Measurements from ENCODE around the gene INCENP. TPM values are rescaled to one million over a fixed set of nuclear protein-coding genes. Genes with fewer than 3 reads are reported as not detected.

The INCENP gene
- total RNA-seq, 2 experiments from 2014 or later: 142 to 153 TPM

DNA sequence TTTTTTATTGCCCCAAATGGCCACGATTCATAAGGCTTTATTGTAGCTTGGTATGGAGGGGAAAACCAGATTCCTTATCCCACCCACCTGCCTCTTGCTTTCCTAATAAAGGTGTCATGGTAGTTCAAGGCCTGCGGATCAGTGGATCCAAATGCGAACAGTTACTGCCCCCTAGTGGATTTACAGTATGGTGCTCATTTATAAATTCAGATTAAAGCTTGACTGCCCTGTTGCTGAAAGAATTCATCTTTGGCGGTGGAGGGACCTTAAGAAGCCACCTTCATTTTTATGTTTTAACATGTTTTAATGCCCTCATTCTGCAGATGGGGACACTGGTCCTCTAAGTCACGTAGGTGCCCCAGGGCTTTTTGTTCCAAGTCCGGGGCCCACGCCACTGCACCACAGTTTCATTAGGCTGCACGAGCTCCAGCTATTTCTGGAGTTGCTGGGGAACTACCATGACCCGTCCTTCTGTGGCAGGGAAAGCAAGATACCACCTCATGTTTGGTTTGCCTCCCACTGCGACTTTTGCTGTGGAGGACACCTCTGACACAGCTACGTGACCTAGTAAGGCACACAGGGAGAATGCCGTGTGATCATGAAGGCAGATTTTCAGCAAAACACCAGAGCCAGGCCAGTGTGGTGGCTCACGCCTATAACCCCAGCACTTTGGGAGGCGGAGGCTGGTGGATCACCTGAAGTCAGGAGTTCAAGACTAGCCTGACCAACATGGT is 15.6 kb upstream of the INCENP start:
- ATAC-seq (ENCODE audit: low read depth) (peak; percentile 20), DNase-seq (no peak)
- POLR2A ChIA-PET: interaction anchor here (0.8 to 1.9 kb wide), 6 partner anchors 16 to 238 kb away, joined by 3 to 7 read pairs (median 4); no protein-coding TSS in a partner anchor
- Mint-ChIP-seq H3K36me3 (no peaks in the 10 kb centered on the region), H3K27me3 (peaks cover 10% of the 10 kb centered on the region), H3K4me3 (no peak overlapping the region), H3K4me1 (peaks cover 16% of the 10 kb centered on the region), H3K9me3 (no peaks in the 10 kb centered on the region), H3K27ac (no peak overlapping the region)

DNA sequence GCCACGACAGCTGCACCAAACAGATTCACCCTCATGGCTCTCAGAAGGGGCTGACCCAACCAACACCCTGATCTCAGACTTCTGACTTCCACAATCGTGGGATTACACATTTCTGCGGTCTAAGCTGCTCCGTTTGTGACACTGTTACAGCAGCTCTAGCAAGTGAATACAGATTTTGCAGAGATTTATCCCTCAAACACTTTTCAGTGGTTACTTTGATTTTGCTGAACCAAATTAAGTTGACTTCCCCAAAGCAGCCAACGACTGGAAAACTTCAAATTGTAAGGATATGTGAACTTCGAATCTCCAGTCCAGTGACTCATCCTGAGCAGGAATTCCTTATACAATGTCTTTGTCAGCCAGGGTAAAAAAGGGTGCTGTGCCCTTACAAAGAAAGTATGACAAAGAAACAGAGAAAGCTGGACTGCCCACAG is 14.8 kb upstream of the INCENP start:
- ATAC-seq (ENCODE audit: low read depth) (no peak), DNase-seq (no peak)
- peaks cover 16% of the 10 kb centered on the region for H3K4me1 Mint-ChIP-seq
- H3K27ac Mint-ChIP-seq: no peak overlapping the region
- H3K9me3 Mint-ChIP-seq: no peaks in the 10 kb centered on the region
- no peak overlapping the region for H3K4me3 Mint-ChIP-seq
- no peaks in the 10 kb centered on the region for H3K36me3 Mint-ChIP-seq
- POLR2A ChIA-PET: interaction anchor here (1.1 kb wide), 1 partner anchor 239 kb away, joined by 4 read pairs; no protein-coding TSS in a partner anchor
- H3K27me3 Mint-ChIP-seq: peaks cover 10% of the 10 kb centered on the region

- no peak for DNase-seq
- H3K36me3 Mint-ChIP-seq: no peaks in the 10 kb centered on the region
- no peak for ATAC-seq (ENCODE audit: low read depth)
- H3K27ac Mint-ChIP-seq: no peak overlapping the region
- peaks cover 6% of the 10 kb centered on the region for H3K9me3 Mint-ChIP-seq
- peaks cover 2% of the 10 kb centered on the region for H3K4me1 Mint-ChIP-seq
- no peak overlapping the region for H3K4me3 Mint-ChIP-seq
- H3K27me3 Mint-ChIP-seq: peaks cover 10% of the 10 kb centered on the region
- POLR2A ChIA-PET: no interaction called here
Measured at GRCh38 chr11:62115085-62115694, 8.6 kb upstream of the INCENP start.

DNA sequence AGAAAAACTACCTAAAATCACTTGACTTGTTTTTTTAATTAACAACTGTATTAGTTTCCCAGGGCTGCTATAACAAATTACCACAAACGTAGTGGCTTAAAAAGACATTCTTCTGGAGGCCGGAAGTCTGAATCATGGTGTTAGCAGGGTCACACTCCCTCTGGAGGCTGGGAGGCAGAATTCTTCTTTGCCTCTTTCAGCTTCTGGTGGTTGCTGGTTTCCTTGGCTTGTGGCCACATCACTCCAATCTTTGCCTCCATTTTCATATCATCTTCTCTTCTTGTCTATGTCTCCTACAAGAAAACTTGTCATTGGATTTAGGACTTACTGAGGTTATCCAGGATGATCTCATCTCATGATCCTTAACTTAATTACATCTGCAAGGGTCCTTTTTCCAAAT is 7.4 kb upstream of the INCENP start:
- no peak for DNase-seq
- Mint-ChIP-seq H3K4me3 (no peak overlapping the region), H3K27ac (no peak overlapping the region), H3K9me3 (peaks cover 6% of the 10 kb centered on the region), H3K36me3 (no peaks in the 10 kb centered on the region), H3K27me3 (peaks cover 12% of the 10 kb centered on the region), H3K4me1 (peaks cover 2% of the 10 kb centered on the region)
- POLR2A ChIA-PET: no interaction called here
- no peak for ATAC-seq (ENCODE audit: low read depth)

- peaks cover 2% of the 10 kb centered on the region for H3K36me3 Mint-ChIP-seq
- no peak overlapping the region for H3K27ac Mint-ChIP-seq
Measured at GRCh38 chr11:62119569-62119968, 4.2 kb upstream of the INCENP start.

GRCh38 chr11:62120001-62120400 is 3.8 kb upstream of the INCENP start:
- DNase-seq (no peak), ATAC-seq (ENCODE audit: low read depth) (no peak)
- Mint-ChIP-seq H3K36me3 (peaks cover 6% of the 10 kb centered on the region), H3K27me3 (peaks cover 9% of the 10 kb centered on the region), H3K4me3 (no peak overlapping the region), H3K9me3 (peaks cover 6% of the 10 kb centered on the region), H3K27ac (no peak overlapping the region), H3K4me1 (peaks cover 8% of the 10 kb centered on the region)
- POLR2A ChIA-PET: interaction anchor here (0.7 kb wide), 1 partner anchor 144 kb away, joined by 6 read pairs; no protein-coding TSS in a partner anchor

More at GRCh38 chr11:62119569-62119968, 4.2 kb upstream of the INCENP start:
- Mint-ChIP-seq H3K9me3 (peaks cover 6% of the 10 kb centered on the region), H3K27me3 (peaks cover 9% of the 10 kb centered on the region), H3K4me3 (no peak overlapping the region), H3K4me1 (peaks cover 5% of the 10 kb centered on the region)
- DNase-seq: no peak
- POLR2A ChIA-PET: no interaction called here
- ATAC-seq (ENCODE audit: low read depth): no peak

DNA sequence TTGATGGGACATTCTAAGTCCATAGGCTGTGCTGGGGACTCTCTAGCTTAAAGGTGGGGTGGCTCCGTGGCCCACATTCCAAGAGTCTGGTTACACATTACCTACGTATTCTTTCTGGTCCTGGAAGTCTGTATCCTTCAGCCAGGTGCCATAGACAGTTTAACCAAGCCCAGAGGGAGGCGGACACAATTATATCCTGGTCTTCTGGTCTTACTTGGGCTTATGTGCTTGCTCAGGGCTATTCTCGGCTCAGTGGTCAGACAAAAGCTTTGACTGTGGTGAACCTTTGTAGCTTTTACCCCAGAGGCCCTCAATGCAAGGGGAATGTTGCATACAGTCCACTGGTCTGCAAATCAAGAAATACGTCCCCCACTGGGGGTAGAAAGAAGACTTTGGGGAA is 3.4 kb upstream of the INCENP start:
- DNase-seq (no peak), ATAC-seq (ENCODE audit: low read depth) (no peak)
- Mint-ChIP-seq H3K27me3 (peaks cover 9% of the 10 kb centered on the region), H3K36me3 (peaks cover 8% of the 10 kb centered on the region), H3K9me3 (peaks cover 6% of the 10 kb centered on the region), H3K4me1 (peaks cover 10% of the 10 kb centered on the region), H3K27ac (no peak overlapping the region), H3K4me3 (no peak overlapping the region)
- POLR2A ChIA-PET: interaction anchor here (0.7 kb wide), 1 partner anchor 144 kb away, joined by 6 read pairs; no protein-coding TSS in a partner anchor

DNA sequence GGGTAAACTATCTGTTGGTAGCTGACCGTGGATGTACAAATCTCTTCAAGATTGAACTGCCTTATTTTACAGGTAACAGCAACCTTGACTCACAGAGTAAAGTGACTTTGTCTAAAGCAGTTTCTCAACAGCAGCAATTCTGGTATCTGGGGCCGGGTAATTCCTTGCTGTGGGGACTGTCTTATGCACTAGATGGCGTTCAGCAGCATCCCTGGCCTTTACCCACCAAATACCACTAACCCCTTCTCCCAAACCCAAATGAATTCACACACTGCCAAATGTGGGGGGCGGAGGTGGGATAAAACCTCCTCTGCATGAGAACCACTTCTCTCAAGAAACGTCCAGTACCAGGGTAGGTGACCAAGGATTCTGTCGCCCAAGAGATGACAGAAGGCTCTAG is 1.7 kb upstream of the INCENP start:
- Mint-ChIP-seq H3K27me3 (peaks cover 5% of the 10 kb centered on the region), H3K27ac (no peak overlapping the region), H3K4me1 (peaks cover 19% of the 10 kb centered on the region), H3K4me3 (no peak overlapping the region), H3K36me3 (peaks cover 10% of the 10 kb centered on the region), H3K9me3 (no peaks in the 10 kb centered on the region)
- ATAC-seq (ENCODE audit: low read depth) (no peak), DNase-seq (no peak)
- POLR2A ChIA-PET: no interaction called here

DNA sequence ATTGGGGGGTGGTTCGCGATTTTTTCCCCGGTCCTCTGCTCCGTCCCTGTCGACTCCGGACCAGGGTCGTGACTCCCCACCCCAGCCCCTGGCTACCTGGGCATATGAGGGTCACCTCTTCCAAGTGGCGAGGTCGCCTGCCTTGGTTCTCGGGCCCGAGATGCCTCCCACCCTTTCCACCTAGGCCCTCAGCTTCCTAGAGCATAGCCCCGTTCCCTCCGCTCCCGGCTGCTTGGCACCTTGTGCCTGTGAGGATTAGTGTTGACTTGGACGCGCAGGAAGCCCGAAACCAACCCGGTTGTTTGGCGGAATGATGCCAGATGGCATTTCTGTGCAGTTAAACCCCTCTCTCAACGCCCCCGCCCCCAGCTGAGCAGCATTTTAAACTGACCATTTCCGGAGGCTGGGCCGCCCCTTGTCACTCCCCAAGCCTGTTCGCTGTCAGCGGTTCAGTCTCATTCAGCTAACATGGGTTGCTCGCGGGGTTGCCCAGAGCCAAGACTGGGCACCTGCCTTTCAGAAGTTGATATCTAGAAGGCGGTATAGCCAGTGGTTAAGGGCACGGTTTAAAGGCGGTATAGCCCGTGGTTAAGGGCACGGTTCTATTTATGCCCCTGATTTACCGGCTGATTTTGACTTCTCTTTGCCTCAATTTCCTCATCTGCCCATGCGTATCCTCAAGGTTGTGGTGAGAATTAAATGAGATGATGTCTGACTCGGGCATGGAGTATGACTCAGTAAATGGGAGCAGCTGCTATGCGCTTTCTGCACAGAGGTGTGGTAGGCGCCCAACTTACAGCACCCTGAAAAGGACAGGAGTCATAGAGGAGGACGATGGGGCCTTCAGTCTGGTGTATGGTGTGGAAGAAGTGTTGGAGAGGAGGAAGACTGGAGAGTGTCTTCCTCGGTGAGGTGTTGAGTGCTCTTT is 639 bp downstream of the INCENP start:
- Mint-ChIP-seq H3K4me1 (peaks cover 25% of the 10 kb centered on the region), H3K4me3 (peak overlapping the region; percentile 99), H3K27ac (peak overlapping the region; percentile 93), H3K36me3 (peaks cover 18% of the 10 kb centered on the region), H3K9me3 (no peaks in the 10 kb centered on the region), H3K27me3 (peaks cover 5% of the 10 kb centered on the region)
- ATAC-seq (ENCODE audit: low read depth) (peak; percentile 4), DNase-seq (peak; percentile 50)
- POLR2A ChIA-PET: interaction anchor here (0.6 to 2.2 kb wide), 10 partner anchors 12 to 466 kb away, joined by 3 to 9 read pairs (median 3); partner anchors contain the start of gene FTH1

DNA sequence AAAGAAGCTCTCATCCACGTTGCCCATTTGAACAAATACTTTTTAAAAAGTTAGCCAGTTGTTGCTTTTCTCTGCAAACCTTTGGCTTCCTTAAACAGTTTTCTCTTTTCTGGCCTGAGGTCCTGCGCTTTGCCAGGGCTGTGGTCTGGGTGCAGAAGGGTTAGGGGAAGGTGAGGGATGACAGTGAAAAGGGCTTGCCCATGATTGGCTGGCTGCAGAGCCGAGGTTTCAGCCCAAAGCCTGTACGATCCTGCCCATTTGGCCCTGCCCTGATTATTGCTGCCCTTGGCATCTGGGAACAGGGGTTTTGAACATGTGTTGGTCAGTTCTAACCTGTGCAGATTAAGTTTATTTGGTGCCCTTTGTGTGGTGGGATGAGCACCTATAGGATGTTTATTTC is 1.5 kb downstream of the INCENP start:
- no peak for DNase-seq
- ATAC-seq (ENCODE audit: low read depth): no peak
- peak overlapping the region; percentile 99 for H3K4me3 Mint-ChIP-seq
- peaks cover 25% of the 10 kb centered on the region for H3K4me1 Mint-ChIP-seq
- no peaks in the 10 kb centered on the region for H3K9me3 Mint-ChIP-seq
- H3K27me3 Mint-ChIP-seq: peaks cover 2% of the 10 kb centered on the region
- peaks cover 19% of the 10 kb centered on the region for H3K36me3 Mint-ChIP-seq
- POLR2A ChIA-PET: interaction anchor here (1.2 to 1.3 kb wide), 3 partner anchors 17 to 43 kb away, joined by 3 to 4 read pairs (median 3); no protein-coding TSS in a partner anchor
- H3K27ac Mint-ChIP-seq: peak overlapping the region; percentile 22

DNA sequence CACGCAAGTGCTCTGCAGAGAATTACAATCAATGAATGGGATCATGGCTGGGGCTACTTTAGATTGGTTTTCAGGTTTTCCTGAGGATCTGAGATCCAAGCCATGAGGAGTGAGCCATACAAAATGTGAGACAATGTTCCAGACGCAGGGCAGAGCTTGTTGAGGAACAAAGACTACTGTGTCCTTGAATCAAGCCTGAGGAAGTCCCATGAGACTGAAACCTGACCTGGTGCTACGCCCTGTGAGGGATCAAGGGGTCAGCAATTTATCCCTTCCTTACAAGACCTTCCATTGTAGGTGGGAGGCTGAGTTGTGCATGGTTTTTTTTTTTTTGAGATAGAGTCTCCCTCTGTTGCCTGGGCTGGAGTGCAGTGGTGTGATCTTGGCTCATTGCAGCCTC is 2.1 kb downstream of the INCENP start:
- Mint-ChIP-seq H3K4me3 (peak overlapping the region; percentile 99), H3K9me3 (no peaks in the 10 kb centered on the region), H3K27me3 (peaks cover 2% of the 10 kb centered on the region), H3K27ac (peak overlapping the region; percentile 22), H3K36me3 (peaks cover 22% of the 10 kb centered on the region), H3K4me1 (peaks cover 25% of the 10 kb centered on the region)
- DNase-seq (no peak), ATAC-seq (ENCODE audit: low read depth) (no peak)
- POLR2A ChIA-PET: no interaction called here

DNA sequence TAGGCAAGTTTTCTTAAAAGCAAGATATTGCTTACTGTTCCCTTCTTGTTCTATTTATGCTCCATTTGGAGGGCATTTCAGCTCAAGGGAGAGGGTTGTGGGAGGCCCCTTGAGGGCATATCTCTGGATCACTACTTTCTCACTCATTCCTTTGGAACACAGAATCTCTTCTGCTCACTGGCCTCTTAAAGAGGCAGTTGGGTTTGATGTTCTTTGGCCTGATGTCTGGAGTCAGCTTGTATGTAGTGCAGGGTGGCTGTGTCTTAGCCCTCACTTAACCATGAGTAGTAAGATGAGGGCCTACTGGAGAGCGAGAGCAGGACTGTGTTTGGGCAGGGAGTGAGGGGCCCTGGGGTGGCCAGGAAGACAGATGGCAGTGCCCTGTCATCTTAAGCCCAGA is 3.6 kb downstream of the INCENP start:
- Mint-ChIP-seq H3K4me3 (no peak overlapping the region), H3K4me1 (peaks cover 28% of the 10 kb centered on the region), H3K27me3 (no peaks in the 10 kb centered on the region), H3K27ac (no peak overlapping the region), H3K9me3 (no peaks in the 10 kb centered on the region), H3K36me3 (peaks cover 29% of the 10 kb centered on the region)
- ATAC-seq (ENCODE audit: low read depth): no peak
- POLR2A ChIA-PET: no interaction called here
- DNase-seq: no peak

Data from activated naive CD8-positive, alpha-beta T cell treated with anti-CD3 and anti-CD28 coated beads, Interleukin-2, amount 10 ng/mL, durations not matched to agents 7 days and 5 days (primary cell).